Activated CD4-positive, alpha-beta T cell treated with anti-CD3 and anti-CD28 coated beads for 36 hours (primary cell): ENCODE results near the gene DYSF. TPM values are rescaled to one million over a fixed set of nuclear protein-coding genes. Genes with fewer than 3 reads are reported as not detected.

Experiments
- ATAC-seq: fragments of 200-7000 bp; cut with Tn5 transposase; one replicate; pipeline ENCODE4 v1.10.0; 2021; ENCODE audit warnings: mild to moderate bottlenecking, moderate library complexity
- CTCF ChIA-PET: fragments of 350-600 bp; sonication (Branson Sonifier 250); formaldehyde crosslinking; loops from one replicate; lab custom pipeline; 2021; ENCODE audit warnings: antibody characterized with exemption; lab: Charles Lee
- POLR2A ChIA-PET: fragments of 350-600 bp; sonication (Branson Sonifier 250); formaldehyde crosslinking; loops from one replicate; lab custom pipeline; 2021; ENCODE audit warnings: antibody characterized with exemption, inconsistent platforms; lab: Charles Lee
- DNase-seq: peaks from one replicate; pipeline ENCODE4 v3.0.0-alpha.2; 2020
- H3K27ac Mint-ChIP-seq: one replicate; pipeline ENCODE4 v1.8.0; 2021; ENCODE audit warnings: mixed read lengths
- H3K27me3 Mint-ChIP-seq: one replicate; pipeline ENCODE4 v1.8.0; 2021; ENCODE audit warnings: mixed read lengths
- H3K36me3 Mint-ChIP-seq: one replicate; pipeline ENCODE4 v1.8.0; 2021; ENCODE audit warnings: low read depth, mixed read lengths
- H3K4me1 Mint-ChIP-seq: one replicate; pipeline ENCODE4 v1.8.0; 2021; ENCODE audit warnings: mixed read lengths
- H3K4me3 Mint-ChIP-seq: one replicate; pipeline ENCODE4 v1.8.0; 2021; ENCODE audit warnings: mild to moderate bottlenecking, moderate library complexity, mixed read lengths
- H3K9me3 Mint-ChIP-seq: one replicate; pipeline ENCODE4 v1.8.0; 2021; ENCODE audit warnings: low read depth, mixed read lengths
- intact Hi-C, 2 experiments: fragments of 100-400 bp; cut with DNase I in 1 of 2; cut with micrococcal nuclease in 1 of 2; formaldehyde crosslinking; loops; one replicate each; pipeline versions ENCODE4 v1.14.2 to v1.15.1; 2022 to 2024; cut with DNase I, micrococcal nuclease
- total RNA-seq, 2 experiments: library from RNA; stranded (reverse); gene quantifications; one replicate each; pipeline ENCODE4 v1.2.3, GENCODE V29; 2021

DYSF gene
- total RNA-seq, 2 experiments from 2014 or later = 0.02 TPM; not detected in 1

- no peaks in the 10 kb centered on the region for H3K36me3 Mint-ChIP-seq
- H3K4me3 Mint-ChIP-seq = no peak overlapping the region
- peaks cover 23% of the 10 kb centered on the region for H3K27me3 Mint-ChIP-seq
- H3K9me3 Mint-ChIP-seq = no peaks in the 10 kb centered on the region
- H3K27ac Mint-ChIP-seq = no peak overlapping the region
- peaks cover 8% of the 10 kb centered on the region for H3K4me1 Mint-ChIP-seq
- POLR2A ChIA-PET = no interaction called here
- intact Hi-C loops = no loop called here
- ATAC-seq (no peak), DNase-seq (no peak)
- CTCF ChIA-PET = interaction anchor here (0.6 to 1.3 kb wide), 9 partner anchors 10 to 493 kb away, joined by 3 to 6 read pairs (median 4); no protein-coding TSS in a partner anchor
Measured at GRCh38 chr2:71457123-71457915, 4.0 kb downstream of the DYSF start.

- Mint-ChIP-seq H3K9me3 (no peaks in the 10 kb centered on the region), H3K4me3 (no peak overlapping the region), H3K27me3 (peaks cover 20% of the 10 kb centered on the region), H3K4me1 (peaks cover 4% of the 10 kb centered on the region), H3K27ac (no peak overlapping the region), H3K36me3 (no peaks in the 10 kb centered on the region)
- intact Hi-C loops = no loop called here
- DNase-seq = no peak
- no peak for ATAC-seq
- ChIA-PET CTCF (interaction anchor here (0.7 to 1.3 kb wide), 7 partner anchors 9 to 493 kb away, joined by 3 to 6 read pairs (median 4); no protein-coding TSS in a partner anchor), POLR2A (no interaction called here)
Measured at GRCh38 chr2:71457923-71458322, 4.6 kb downstream of the DYSF start.

- ATAC-seq = no peak
- no peaks in the 10 kb centered on the region for H3K9me3 Mint-ChIP-seq
Measured at GRCh38 chr2:71458413-71459083, 5.2 kb downstream of the DYSF start.

GRCh38 chr2:71459084-71459431 is 5.7 kb downstream of the DYSF start:
- no peak for DNase-seq
- no peaks in the 10 kb centered on the region for H3K4me1 Mint-ChIP-seq
- CTCF ChIA-PET = interaction anchor here (1.5 kb wide), 1 partner anchor 160 kb away, joined by 4 read pairs; no protein-coding TSS in a partner anchor
- intact Hi-C loops = no loop called here
- H3K27me3 Mint-ChIP-seq = peaks cover 20% of the 10 kb centered on the region
- no peak overlapping the region for H3K27ac Mint-ChIP-seq
- H3K4me3 Mint-ChIP-seq = no peak overlapping the region
- H3K9me3 Mint-ChIP-seq = no peaks in the 10 kb centered on the region
- H3K36me3 Mint-ChIP-seq = no peaks in the 10 kb centered on the region
- POLR2A ChIA-PET = no interaction called here
- no peak for ATAC-seq

More at GRCh38 chr2:71458413-71459083, 5.2 kb downstream of the DYSF start:
- Mint-ChIP-seq H3K27ac (no peak overlapping the region), H3K4me3 (no peak overlapping the region), H3K36me3 (no peaks in the 10 kb centered on the region), H3K4me1 (no peaks in the 10 kb centered on the region), H3K27me3 (peaks cover 20% of the 10 kb centered on the region)
- POLR2A ChIA-PET = no interaction called here
- CTCF ChIA-PET = interaction anchor here (1.0 to 1.1 kb wide), 3 partner anchors 9 to 494 kb away, joined by 3 to 4 read pairs (median 3); no protein-coding TSS in a partner anchor
- DNase-seq = no peak
- intact Hi-C loops = no loop called here

GRCh38 chr2:71460056-71460455 is 6.7 kb downstream of the DYSF start:
- no peak for DNase-seq
- H3K4me3 Mint-ChIP-seq = no peak overlapping the region
- CTCF ChIA-PET = interaction anchor here (0.6 to 3.1 kb wide), 8 partner anchors 11 to 300 kb away, joined by 3 to 18 read pairs (median 4); no protein-coding TSS in a partner anchor
- H3K9me3 Mint-ChIP-seq = no peaks in the 10 kb centered on the region
- no peak overlapping the region for H3K27ac Mint-ChIP-seq
- no peak for ATAC-seq
- H3K36me3 Mint-ChIP-seq = no peaks in the 10 kb centered on the region
- POLR2A ChIA-PET = interaction anchor here (0.7 kb wide), 1 partner anchor 45 kb away, joined by 3 read pairs; no protein-coding TSS in a partner anchor
- peaks cover 13% of the 10 kb centered on the region for H3K27me3 Mint-ChIP-seq
- no peaks in the 10 kb centered on the region for H3K4me1 Mint-ChIP-seq
- intact Hi-C loops = loop anchor here (2.0 kb wide), 1 partner anchor 51 kb away; no protein-coding TSS in a partner anchor

GRCh38 chr2:71460595-71461303 is 7.4 kb downstream of the DYSF start:
- H3K36me3 Mint-ChIP-seq = no peaks in the 10 kb centered on the region
- DNase-seq (no peak), ATAC-seq (no peak)
- H3K4me1 Mint-ChIP-seq = no peaks in the 10 kb centered on the region
- ChIA-PET POLR2A (interaction anchor here (0.7 kb wide), 1 partner anchor 45 kb away, joined by 3 read pairs; no protein-coding TSS in a partner anchor), CTCF (interaction anchor here (0.6 to 3.1 kb wide), 13 partner anchors 8 to 269 kb away, joined by 3 to 18 read pairs (median 4); no protein-coding TSS in a partner anchor)
- H3K27me3 Mint-ChIP-seq = peaks cover 8% of the 10 kb centered on the region
- H3K9me3 Mint-ChIP-seq = no peaks in the 10 kb centered on the region
- H3K4me3 Mint-ChIP-seq = no peak overlapping the region
- intact Hi-C loops = loop anchor here (2.0 kb wide), 1 partner anchor 50 kb away; no protein-coding TSS in a partner anchor
- H3K27ac Mint-ChIP-seq = no peak overlapping the region

- Mint-ChIP-seq H3K27ac (no peak overlapping the region), H3K4me3 (no peak overlapping the region), H3K4me1 (no peaks in the 10 kb centered on the region), H3K27me3 (peaks cover 5% of the 10 kb centered on the region), H3K9me3 (no peaks in the 10 kb centered on the region), H3K36me3 (no peaks in the 10 kb centered on the region)
- POLR2A ChIA-PET = no interaction called here
- ATAC-seq (no peak), DNase-seq (no peak)
- CTCF ChIA-PET = interaction anchor here (0.8 to 3.1 kb wide), 9 partner anchors 9 to 90 kb away, joined by 3 to 18 read pairs (median 4); no protein-coding TSS in a partner anchor
- intact Hi-C loops = loop anchor here (2.0 kb wide), 1 partner anchor 50 kb away; no protein-coding TSS in a partner anchor
Measured at GRCh38 chr2:71461304-71461671, 7.9 kb downstream of the DYSF start.

- Mint-ChIP-seq H3K27ac (no peak overlapping the region), H3K4me3 (no peak overlapping the region), H3K9me3 (no peaks in the 10 kb centered on the region), H3K4me1 (peaks cover 2% of the 10 kb centered on the region), H3K27me3 (peaks cover 5% of the 10 kb centered on the region), H3K36me3 (no peaks in the 10 kb centered on the region)
- DNase-seq (no peak), ATAC-seq (no peak)
- intact Hi-C loops = no loop called here
- ChIA-PET CTCF (interaction anchor here (0.5 to 3.1 kb wide), 7 partner anchors 15 to 892 kb away, joined by 3 to 18 read pairs (median 5); no protein-coding TSS in a partner anchor), POLR2A (no interaction called here)
Measured at GRCh38 chr2:71462056-71462605, 8.8 kb downstream of the DYSF start.

- Mint-ChIP-seq H3K36me3 (no peaks in the 10 kb centered on the region), H3K9me3 (no peaks in the 10 kb centered on the region), H3K4me3 (no peak overlapping the region), H3K27ac (no peak overlapping the region), H3K27me3 (peaks cover 11% of the 10 kb centered on the region), H3K4me1 (peaks cover 6% of the 10 kb centered on the region)
- intact Hi-C loops = no loop called here
- POLR2A ChIA-PET = no interaction called here
- CTCF ChIA-PET = interaction anchor here (0.5 to 0.6 kb wide), 3 partner anchors 15 to 891 kb away, joined by 3 to 4 read pairs (median 3); no protein-coding TSS in a partner anchor
- DNase-seq (no peak), ATAC-seq (no peak)
Measured at GRCh38 chr2:71462641-71463341, 9.4 kb downstream of the DYSF start.

- intact Hi-C loops = no loop called here
- Mint-ChIP-seq H3K36me3 (no peaks in the 10 kb centered on the region), H3K27me3 (peaks cover 15% of the 10 kb centered on the region), H3K4me1 (peaks cover 6% of the 10 kb centered on the region), H3K4me3 (no peak overlapping the region), H3K27ac (no peak overlapping the region), H3K9me3 (no peaks in the 10 kb centered on the region)
- ATAC-seq (no peak), DNase-seq (no peak)
- ChIA-PET CTCF (interaction anchor here (0.6 to 1.6 kb wide), 3 partner anchors 12 to 55 kb away, joined by 3 read pairs; no protein-coding TSS in a partner anchor), POLR2A (no interaction called here)
Measured at GRCh38 chr2:71463342-71463654, 9.9 kb downstream of the DYSF start.
